ENCODE results near the gene WWOX.

Gene WWOX

GRCh38 chr16:78786635-78787034 lies 687.2 kb downstream of the WWOX start:
- DNase-seq: no peak

GRCh38 chr16:78788276-78788675 lies 688.8 kb downstream of the WWOX start:
- DNase-seq: no peak

GRCh38 chr16:78788696-78789095 lies 689.2 kb downstream of the WWOX start:
- no peak for DNase-seq

DNA sequence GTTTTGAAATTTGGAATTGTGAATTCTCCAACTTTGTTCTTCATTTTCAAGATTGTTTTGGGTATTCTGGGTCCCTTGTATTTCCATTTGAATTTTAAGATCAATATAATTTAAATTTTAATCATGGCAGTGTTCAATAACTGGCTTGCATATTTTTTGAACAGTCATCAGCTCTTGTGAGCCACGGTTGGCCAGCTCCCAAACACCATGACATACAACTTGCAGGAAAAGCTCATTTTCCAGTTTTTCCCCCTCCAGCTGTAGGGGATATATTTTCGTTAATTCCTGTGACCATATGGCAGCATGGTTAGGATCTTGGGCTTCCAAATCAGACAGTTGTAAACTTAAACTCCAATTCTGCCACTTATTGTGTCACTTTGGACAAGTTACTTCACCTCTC lies 690.1 kb downstream of the WWOX start:
- DNase-seq: no peak

DNA sequence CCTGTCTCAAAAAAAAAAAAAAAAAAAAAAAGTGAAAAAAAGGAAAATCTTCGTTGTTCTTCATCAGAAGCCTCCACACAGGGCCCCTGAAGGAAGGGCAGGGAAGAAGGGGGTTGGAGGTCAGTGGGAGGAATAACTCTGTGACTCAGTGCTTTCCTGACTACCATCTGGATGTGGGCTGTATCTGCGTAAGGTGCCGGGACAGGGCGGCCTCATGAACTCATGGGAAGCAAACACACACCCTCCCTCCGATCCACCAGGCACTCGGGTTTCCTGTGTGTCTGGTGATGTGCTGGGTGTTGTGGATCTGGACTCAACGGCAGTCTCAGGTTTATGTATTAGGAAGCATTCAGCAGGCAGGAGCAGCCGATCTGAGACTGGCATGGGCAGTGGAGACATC lies 691.6 kb downstream of the WWOX start:
- DNase-seq: no peak

- DNase-seq: no peak
These were observed 692.5 kb downstream of the WWOX start for GRCh38 chr16:78791926-78792325.

GRCh38 chr16:78792952-78793351 lies 693.5 kb downstream of the WWOX start:
- no peak for DNase-seq

DNA sequence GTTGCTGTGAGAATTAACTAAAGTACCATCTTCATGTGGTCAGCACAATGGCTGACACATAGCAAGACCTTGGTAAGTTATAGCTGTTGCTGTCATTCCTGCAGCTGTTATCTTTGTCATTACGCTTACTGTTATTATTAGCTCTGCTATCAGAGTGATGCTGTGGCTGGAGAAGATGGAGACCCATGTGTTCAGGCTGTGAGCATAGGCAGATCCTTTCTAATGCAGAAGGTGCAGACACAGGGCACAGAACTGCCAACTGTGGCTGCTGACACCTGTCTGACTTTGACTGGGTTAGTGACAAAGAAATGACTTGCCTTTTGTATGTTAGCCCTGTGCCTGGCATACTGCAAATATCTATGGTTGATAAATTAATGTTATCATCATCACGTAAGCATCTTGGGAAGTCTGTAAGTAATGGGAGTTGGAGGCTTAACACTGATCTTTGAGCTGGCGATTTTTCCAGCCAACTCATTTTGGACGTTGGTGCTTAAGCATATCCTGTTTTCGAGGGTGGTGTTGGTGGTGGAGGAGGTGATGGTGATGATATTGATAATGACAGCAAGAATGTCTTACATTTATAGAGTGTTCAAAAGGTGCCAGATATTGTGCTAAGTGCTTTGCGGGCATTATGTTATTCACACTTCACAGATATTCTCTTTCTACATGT lies 695.3 kb downstream of the WWOX start:
- DNase-seq: no peak

DNA sequence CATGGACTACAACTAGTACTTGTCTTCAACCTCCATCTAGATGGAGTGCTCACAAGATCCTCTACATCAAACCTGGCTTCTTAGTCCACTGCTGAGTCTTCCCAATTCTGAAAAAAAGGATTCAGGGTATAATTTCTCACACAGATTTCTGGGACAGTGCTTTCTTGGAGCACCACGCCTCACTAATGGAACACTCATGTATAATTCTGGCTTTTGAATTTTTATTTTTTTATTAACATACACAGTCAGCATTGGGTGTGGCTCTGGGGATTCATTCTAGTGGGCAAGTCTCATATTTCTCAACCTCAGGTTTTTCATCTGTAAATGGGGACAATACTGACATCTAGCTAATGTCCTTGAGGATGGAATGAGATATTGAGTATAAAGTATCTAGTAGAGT lies 696.0 kb downstream of the WWOX start:
- DNase-seq: no peak

DNA sequence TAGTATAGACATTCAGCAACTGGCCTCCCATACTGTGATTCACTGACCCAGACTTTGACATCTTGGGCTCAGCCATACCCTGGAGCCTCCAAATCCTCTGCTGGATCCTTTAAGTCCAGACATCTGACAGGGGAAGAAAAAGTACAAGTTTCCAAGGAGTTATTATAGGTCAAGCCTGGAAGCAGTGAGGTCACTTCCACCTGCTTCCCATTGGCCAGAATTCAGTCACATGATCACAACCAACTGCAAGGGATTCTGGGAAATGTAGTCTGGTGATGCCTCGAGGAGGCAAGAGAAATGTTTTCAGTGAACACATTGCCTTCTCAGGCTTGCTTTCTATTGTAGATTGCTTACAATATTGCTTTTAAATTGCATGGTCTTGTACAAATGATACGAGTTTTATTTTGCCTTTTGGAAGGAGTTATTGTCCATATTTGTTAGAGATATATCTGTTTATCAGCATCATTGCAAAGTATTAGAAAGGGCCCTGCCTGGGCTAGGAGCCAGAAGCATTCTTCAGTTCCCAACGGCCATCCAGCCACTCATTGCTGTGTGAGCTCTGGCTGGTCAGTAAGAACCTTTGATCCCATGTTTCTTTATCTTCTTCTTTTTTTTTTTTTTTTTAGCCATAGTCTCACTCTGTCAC lies 696.9 kb downstream of the WWOX start:
- no peak for DNase-seq

DNA sequence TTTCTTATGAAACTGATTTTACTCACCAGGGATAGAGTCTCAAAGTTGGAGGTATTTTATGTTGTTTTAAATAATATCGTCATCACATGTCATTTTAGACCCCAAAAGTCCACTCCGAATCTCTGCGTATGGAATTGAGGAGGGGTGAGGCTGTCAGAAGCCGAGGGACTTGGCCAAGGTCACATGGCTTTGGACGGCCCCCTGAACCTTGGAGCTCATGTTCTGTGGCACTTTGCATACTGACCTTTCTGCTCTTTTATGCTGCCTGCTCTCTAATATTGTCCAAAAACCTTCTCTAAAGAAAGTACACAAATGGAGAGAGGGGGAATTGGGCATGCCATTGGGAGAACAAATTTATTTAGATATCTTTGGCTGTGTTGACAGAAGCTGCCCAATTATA lies 700.0 kb downstream of the WWOX start:
- no peak for DNase-seq

- no peak for DNase-seq
These were observed 701.1 kb downstream of the WWOX start for GRCh38 chr16:78800523-78800922.

DNA sequence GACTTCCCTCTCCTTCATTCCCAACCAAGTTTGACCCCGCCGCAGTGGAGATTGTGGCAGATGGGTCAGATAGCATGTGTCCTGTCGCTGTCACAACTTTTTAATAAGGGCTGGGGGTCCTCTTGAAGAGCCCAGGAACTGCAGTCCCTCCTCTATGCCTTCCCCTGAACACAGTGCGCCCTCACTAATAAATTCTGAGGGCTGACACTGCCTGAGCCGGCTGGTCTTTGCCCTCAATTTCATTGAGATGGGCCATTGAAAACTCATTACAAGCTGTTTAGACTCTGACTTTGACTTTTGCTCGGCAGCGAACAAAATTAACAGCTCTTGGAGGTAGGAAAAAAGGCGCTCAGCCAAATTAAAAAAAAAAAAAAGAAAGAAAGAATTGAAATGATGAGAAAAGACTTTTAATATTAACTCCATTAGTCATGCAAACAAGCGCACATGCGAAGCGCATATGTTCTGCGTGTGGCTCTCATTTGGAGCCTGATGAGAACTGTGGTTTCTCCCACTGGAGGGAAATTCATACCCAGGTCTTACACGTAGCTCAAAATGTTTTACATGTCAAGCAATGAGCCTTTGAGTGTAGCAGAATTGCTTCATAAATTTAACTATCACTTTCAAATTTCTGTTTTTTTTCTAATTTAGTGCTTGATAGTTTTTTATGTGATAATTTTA lies 704.7 kb downstream of the WWOX start:
- DNase-seq: no peak

DNA sequence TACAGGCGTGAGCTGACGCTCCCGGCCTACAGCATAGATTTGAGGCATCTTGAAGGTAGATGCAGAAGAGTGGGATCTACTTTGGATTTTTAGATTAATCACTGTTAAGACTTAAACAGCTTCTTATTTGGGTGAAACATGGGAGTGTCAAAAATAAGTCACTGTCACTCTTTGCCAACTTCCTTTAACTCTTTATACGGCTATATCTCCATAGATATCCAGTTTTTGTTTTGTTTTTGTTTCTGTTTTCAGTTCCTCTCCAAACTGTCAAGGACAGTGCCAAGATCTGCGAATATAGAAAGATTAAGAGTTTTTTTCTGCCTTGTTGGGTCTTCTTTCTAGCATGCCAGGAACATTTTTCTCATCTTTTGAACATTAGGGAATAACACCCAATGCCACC lies 706.1 kb downstream of the WWOX start:
- DNase-seq: no peak

- no peak for DNase-seq
These were observed 711.8 kb downstream of the WWOX start for GRCh38 chr16:78811247-78811646.

DNA sequence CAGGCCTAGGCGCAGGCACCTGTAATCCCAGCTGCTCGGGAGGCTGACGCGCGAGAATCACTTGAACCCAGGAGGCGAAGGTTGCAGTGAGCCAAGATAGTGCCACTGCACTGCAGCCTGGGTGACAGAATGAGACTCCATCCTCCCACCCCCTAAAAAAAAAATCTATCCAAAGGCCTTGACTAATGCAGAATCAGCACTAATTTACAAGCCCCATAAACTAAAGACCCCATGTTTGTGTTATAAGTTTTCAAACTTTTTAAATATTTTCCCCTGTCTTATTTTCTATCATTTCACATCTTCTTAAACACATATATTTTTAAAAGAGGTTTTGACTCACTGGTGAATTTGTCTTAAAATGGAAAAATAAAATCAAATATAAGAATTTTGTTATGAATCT lies 713.1 kb downstream of the WWOX start:
- DNase-seq: no peak

DNA sequence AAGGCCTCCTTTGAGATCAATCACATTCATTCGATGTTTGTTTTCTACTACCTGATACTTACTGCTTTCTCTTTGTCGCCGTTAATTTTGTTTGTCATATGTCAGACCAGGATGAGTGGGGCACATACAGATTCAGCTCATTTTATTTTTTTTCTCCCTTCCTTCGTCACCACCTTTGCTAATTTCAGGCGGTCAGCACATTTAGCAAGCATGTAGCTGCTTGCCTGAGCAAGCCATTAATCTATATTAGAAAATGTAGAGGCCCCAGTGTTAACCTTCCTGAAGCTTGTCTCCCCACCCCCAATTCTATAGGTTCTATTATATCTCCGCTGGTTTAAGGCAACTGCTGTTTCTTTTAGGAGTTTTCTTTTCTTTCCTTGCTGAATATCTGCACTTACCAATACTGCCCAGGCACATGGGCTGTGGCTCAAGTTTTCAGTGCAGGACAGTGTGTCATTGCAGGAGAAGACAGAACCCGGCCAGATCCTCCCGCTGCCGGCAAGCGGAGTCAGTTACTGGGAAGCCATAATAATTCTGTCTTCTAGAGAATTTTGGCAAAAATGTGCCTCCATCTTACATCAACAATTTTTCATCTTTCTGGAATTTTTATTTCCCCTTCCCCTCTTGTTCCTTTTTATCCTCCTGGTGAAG lies 714.3 kb downstream of the WWOX start:
- no peak for DNase-seq

- no peak for DNase-seq
These were observed 716.3 kb downstream of the WWOX start for GRCh38 chr16:78815713-78816112.

DNA sequence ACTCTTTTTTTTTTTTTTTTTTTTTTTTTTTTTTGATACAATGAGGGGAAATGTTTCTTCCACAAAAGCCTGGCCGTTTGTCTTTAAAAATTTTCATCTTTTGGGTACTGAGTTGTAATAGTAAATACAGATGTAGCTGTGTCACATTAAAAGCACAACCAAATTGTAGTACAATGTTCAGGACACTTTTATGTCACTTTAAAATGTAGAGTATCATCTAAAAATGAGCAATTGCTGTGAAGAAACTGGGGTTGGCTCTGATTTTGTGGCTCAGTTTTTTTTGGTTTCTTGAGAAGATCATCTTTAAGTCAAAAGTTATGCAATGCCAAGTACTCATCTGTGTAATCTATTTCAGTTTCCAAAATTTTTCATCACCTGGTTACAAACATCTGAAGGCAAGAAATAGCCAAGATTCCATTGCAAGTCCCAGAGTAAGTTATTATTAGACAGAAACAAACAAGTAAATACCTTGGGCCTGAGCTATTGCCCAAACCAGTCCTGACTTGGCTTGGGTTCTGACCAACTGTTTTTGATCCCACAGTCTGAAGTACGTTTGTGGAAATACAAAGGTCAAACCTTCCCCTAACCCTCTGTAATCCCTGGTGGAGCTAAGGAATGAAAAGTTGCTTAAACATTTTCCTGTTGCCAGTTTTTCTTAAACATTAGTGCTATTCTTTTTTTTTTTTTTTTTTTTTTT lies 717.2 kb downstream of the WWOX start:
- DNase-seq: no peak

- no peak for DNase-seq
These were observed 717.8 kb downstream of the WWOX start for GRCh38 chr16:78817200-78817739.

DNA sequence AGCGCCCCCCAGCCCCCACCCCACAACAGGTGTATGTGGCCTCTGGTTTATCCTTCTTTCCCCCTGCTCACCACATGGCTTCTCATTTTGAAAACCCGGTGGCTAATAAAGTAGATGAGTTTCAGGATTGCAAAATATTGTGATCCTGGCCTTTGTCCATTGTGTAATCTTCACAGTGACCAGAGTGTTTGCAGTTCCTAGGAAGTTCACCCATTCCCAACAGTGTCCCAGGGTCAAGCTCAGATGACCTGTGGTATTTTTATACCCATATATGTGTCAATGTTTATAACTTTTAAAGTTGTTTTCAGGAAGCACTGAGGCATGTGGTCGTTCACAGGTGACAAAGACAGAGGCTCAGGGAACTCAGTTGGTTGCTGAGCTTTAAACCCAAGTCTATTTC lies 721.9 kb downstream of the WWOX start:
- DNase-seq: no peak

DNA sequence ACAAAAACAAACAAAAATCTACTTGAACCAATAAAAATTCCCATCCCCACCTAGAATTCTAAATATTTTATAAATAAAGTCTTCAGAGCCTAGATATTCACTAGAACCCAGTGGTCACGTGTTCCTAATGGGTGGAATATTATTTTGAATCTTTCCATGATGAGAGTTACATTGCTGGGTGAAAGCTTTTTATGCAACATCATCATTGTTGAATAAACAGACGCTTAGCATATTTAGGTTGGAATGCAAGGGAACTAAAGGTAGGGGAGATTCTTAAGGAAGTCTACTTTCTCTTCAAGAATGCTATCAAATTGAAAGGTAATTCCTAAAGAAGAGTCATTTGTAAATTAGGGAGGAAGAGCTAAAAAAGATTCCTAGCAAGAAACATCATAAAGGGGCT lies 723.1 kb downstream of the WWOX start:
- DNase-seq: no peak

GRCh38 chr16:78823027-78823426 lies 723.6 kb downstream of the WWOX start:
- no peak for DNase-seq

All from effector CD4-positive, alpha-beta T cell (primary cell).